ENCODE measurements around the gene ELOVL6. TPM values are rescaled to one million over a fixed set of nuclear protein-coding genes. Genes with fewer than 3 reads are reported as not detected.

The ELOVL6 gene
- total and polyA plus RNA-seq, 2 of the 4 experiments (the other 2 are of a cell fraction), result 17.9 to 19.0 TPM

- H4K8ac ChIP-seq (ENCODE audit: low read depth in 2 of 2, low read length in 2 of 2), result no peak overlapping the region
- POLR2A ChIA-PET (ENCODE audit: unreplicated experiment), result no interaction called here
- no peak overlapping the region for H2BK20ac ChIP-seq (ENCODE audit: low read depth, low read length)
- H3K4ac ChIP-seq (ENCODE audit: low read depth, low read length), result no peak overlapping the region
- H2BK5ac ChIP-seq (ENCODE audit: low read depth, low read length, poor library complexity, severe bottlenecking), result no peak overlapping the region
- no peak overlapping the region for H2AK9ac ChIP-seq (replicated peaks; ENCODE audit: low read depth, low read length, poor library complexity)
- no peak overlapping the region for H3K56ac ChIP-seq (ENCODE audit: extremely low read depth, insufficient read depth, low read length)
- H3K79me1 ChIP-seq (ENCODE audit: low read depth in 1 of 2, low read length in 2 of 2), result no peaks in the 10 kb centered on the region
- H3K4me3 ChIP-seq (ENCODE audit: insufficient read depth, low read depth, low read length), result no peak overlapping the region
- no peak for DNase-seq
- in situ Hi-C loops (cut with MboI; ENCODE audit: low sequenced_read_pairs), result no loop called here
- H2AFZ ChIP-seq (replicated peaks; ENCODE audit: low read length, poor library complexity), result no peak overlapping the region
- no peaks in the 10 kb centered on the region for H3K9me1 ChIP-seq (ENCODE audit: insufficient read depth, low read length)
- no peak for ATAC-seq (ENCODE audit: low read depth)
- no peaks in the 10 kb centered on the region for H3K4me1 ChIP-seq (ENCODE audit: control insufficient read depth, insufficient read depth, low read length)
- TF ChIP-seq MAZ (IDR thresholded peaks at IDR 0.05; ENCODE audit: borderline replicate concordance, low read depth, low read length) (no peak), CEBPB (IDR thresholded peaks at IDR 0.05; ENCODE audit: low read depth, low read length) (no peak), POLR2A (IDR thresholded peaks at IDR 0.05; ENCODE audit: low read depth, low read length) (no peak), CTCF (conservative IDR thresholded peaks at IDR 0.05; ENCODE audit: low read depth, low read length) (no peak), CHD1 (IDR thresholded peaks at IDR 0.05; ENCODE audit: low read depth, low read length) (no peak), USF2 (IDR thresholded peaks at IDR 0.05; ENCODE audit: low read depth, low read length) (no peak), FOS (IDR thresholded peaks at IDR 0.05; ENCODE audit: low read depth, low read length) (no peak), RAD21 (IDR thresholded peaks at IDR 0.05; ENCODE audit: low read length) (no peak), SMC3 (IDR thresholded peaks at IDR 0.05; ENCODE audit: low read depth, low read length) (no peak), BHLHE40 (IDR thresholded peaks at IDR 0.05; ENCODE audit: low read depth, low read length) (no peak), RFX5 (IDR thresholded peaks at IDR 0.05; ENCODE audit: low read depth, low read length) (no peak), MAFK (IDR thresholded peaks at IDR 0.05; ENCODE audit: low read depth, low read length) (no peak), RCOR1 (IDR thresholded peaks at IDR 0.05; ENCODE audit: insufficient replicate concordance, low read length) (no peak), MXI1 (IDR thresholded peaks at IDR 0.05; ENCODE audit: borderline replicate concordance, low read depth, low read length) (no peak), NFE2L2 (IDR thresholded peaks at IDR 0.05; ENCODE audit: low read depth, low read length) (no peak), ELK1 (IDR thresholded peaks at IDR 0.05; ENCODE audit: borderline replicate concordance, low read depth, low read length) (no peak)
- H3K18ac ChIP-seq (ENCODE audit: low read depth, low read length), result no peak overlapping the region
- H2BK120ac ChIP-seq (ENCODE audit: low read depth, low read length), result no peak overlapping the region
- H3K14ac ChIP-seq (replicated peaks; ENCODE audit: low read depth, low read length), result no peak overlapping the region
- dilution Hi-C loops (cut with HindIII; ENCODE audit: low sequenced_read_pairs, unreplicated experiment), result no loop called here
- H3K4me2 ChIP-seq (ENCODE audit: low read depth, low read length), result no peak overlapping the region
- H4K91ac ChIP-seq (ENCODE audit: insufficient read depth, low read depth, low read length), result no peak overlapping the region
- no CpG with 5 or more reads among the region's 1 CpG for WGBS, 2 experiments (ENCODE audit: extremely low coverage in 2 of 2, insufficient read length in 1 of 2)
- no peaks in the 10 kb centered on the region for H3K9me3 ChIP-seq (ENCODE audit: control insufficient read depth, insufficient read depth, low read length)
- intact Hi-C loops (cut with micrococcal nuclease), result no loop called here
- no peak overlapping the region for H2AK5ac ChIP-seq (ENCODE audit: low read depth, low read length)
- H3K36me3 ChIP-seq (ENCODE audit: control insufficient read depth, insufficient read depth, low read length), result no peaks in the 10 kb centered on the region
- no peaks in the 10 kb centered on the region for H4K20me1 ChIP-seq (ENCODE audit: insufficient read depth, low read length)
- BruUV-seq (replicated peaks), result no TSS peak
- no peak overlapping the region for H4K5ac ChIP-seq (ENCODE audit: low read depth, low read length)
- peaks cover 3% of the 10 kb centered on the region; the same call in 1 of the 2 replicates for H3K27me3 ChIP-seq (ENCODE audit: control insufficient read depth, insufficient read depth, low read length)
- no peak overlapping the region for H2BK15ac ChIP-seq (ENCODE audit: low read depth, low read length)
- no peak overlapping the region for H3K27ac ChIP-seq (ENCODE audit: insufficient read depth, low read length)
- no peak overlapping the region for H3K23ac ChIP-seq (ENCODE audit: low read depth, low read length)
- CTCF ChIA-PET, result interaction anchor here (0.8 to 1.5 kb wide), 2 partner anchors 15 to 26 kb away, joined by 4 read pairs; no protein-coding TSS in a partner anchor
- no peak overlapping the region for H3K9ac ChIP-seq (ENCODE audit: low read depth, low read length)
Measured at GRCh38 chr4:110025056-110025455, 173.4 kb downstream of the ELOVL6 start.
